Panc1 (cell line): ENCODE measurements around the gene PTPRE. TPM values are rescaled to one million over a fixed set of nuclear protein-coding genes. Genes with fewer than 3 reads are reported as not detected.

Experiments used
- ATAC-seq: fragments of 200-7000 bp; cut with Tn5 transposase; 2 replicates; pipeline ENCODE4 v1.9.1; 2020; ENCODE audit warnings: mild to moderate bottlenecking, moderate library complexity
- BruUV-seq: library from RNA; stranded (reverse); fragments of 400-500 nt; replicated peaks from 2 replicates; lab custom pipeline; 2021; lab: Mats Ljungman, UMichigan
- CTCF ChIA-PET: fragments of 300-600 bp; sonication (Branson Sonifier 250); formaldehyde crosslinking; loops from one replicate; lab custom pipeline; 2022; ENCODE audit warnings: antibody characterized with exemption; lab: Charles Lee
- POLR2A ChIA-PET: fragments of 300-600 bp; sonication (Branson Sonifier 250); formaldehyde crosslinking; loops from one replicate; lab custom pipeline; 2022; ENCODE audit warnings: antibody characterized with exemption; lab: Charles Lee
- DNase-seq: peaks from one replicate; pipeline ENCODE4 v3.0.0-alpha.2; 2010; ENCODE audit warnings: low read depth, low spot score
- H3K27ac ChIP-seq: 2 replicates; pipeline ENCODE4 v1.5.1; 2011; ENCODE audit warnings: mild to moderate bottlenecking, low read length, inconsistent platforms
- H3K27me3 ChIP-seq: fragments of 200-500 bp; sonication (Bioruptor generic); 2 replicates; pipeline ENCODE4 v1.6.0; 2014; ENCODE audit warnings: low read length, inconsistent platforms; ENCODE audit not compliant: control insufficient read depth, insufficient read depth
- H3K36me3 ChIP-seq: fragments of 200-500 bp; sonication (Bioruptor generic); 2 replicates; pipeline ENCODE4 v1.5.1; 2014; ENCODE audit warnings: inconsistent platforms, mild to moderate bottlenecking, low read length, moderate library complexity; ENCODE audit not compliant: control insufficient read depth, insufficient read depth
- H3K4me1 ChIP-seq: 2 replicates; pipeline ENCODE4 v1.5.1; 2011; ENCODE audit warnings: inconsistent platforms, mild to moderate bottlenecking, low read length, moderate library complexity; ENCODE audit not compliant: control insufficient read depth, insufficient read depth
- H3K4me3 ChIP-seq, 2 experiments: 2 replicates each; pipeline ENCODE4 v1.5.1; 2011 to 2012; ENCODE audit warnings: low read depth in 2 of 2, low read length in 2 of 2, mild to moderate bottlenecking in 2 of 2, inconsistent platforms in 1 of 2, moderate library complexity in 1 of 2
- H3K9me3 ChIP-seq: fragments of 200-500 bp; sonication (Bioruptor generic); 2 replicates; pipeline ENCODE4 v1.5.1; 2014; ENCODE audit warnings: low read depth, mild to moderate bottlenecking, inconsistent platforms, low read length, moderate library complexity; ENCODE audit not compliant: control insufficient read depth, insufficient read depth
- CTCF ChIP-seq: fragments of 450-650 bp; IDR thresholded peaks from 2 replicates; pipeline ENCODE4 v1.5.1; 2017; ENCODE audit warnings: mild to moderate bottlenecking
- POLR2AphosphoS5 ChIP-seq: IDR thresholded peaks from 2 replicates; pipeline ENCODE4 v1.6.1; 2012; ENCODE audit warnings: mild to moderate bottlenecking, low read depth, low read length, moderate library complexity
- SIN3A ChIP-seq: IDR thresholded peaks from 2 replicates; pipeline ENCODE4 v1.6.1; 2012; ENCODE audit warnings: low read depth, mild to moderate bottlenecking, low read length, moderate library complexity, borderline replicate concordance; ENCODE audit not compliant: insufficient read depth
- TCF7L2 ChIP-seq: IDR thresholded peaks from 2 replicates; pipeline ENCODE4 v1.6.1; 2011; ENCODE audit warnings: mild to moderate bottlenecking, low read depth, low read length, inconsistent platforms
- in situ Hi-C: cut with HindIII; loops from 2 replicates; pipeline ENCODE4 v1.10.0; 2016; ENCODE audit warnings: low sequenced_read_pairs, low pct_unique_long_range_greater_than_20kb
- intact Hi-C: fragments of 100-400 bp; cut with micrococcal nuclease; formaldehyde crosslinking; loops from one replicate; pipeline ENCODE4 v1.10.0; 2022; ENCODE audit not compliant: unreplicated experiment
- total RNA-seq: library from RNA; stranded (reverse); gene quantifications from one replicate; pipeline ENCODE4 v1.2.1, GENCODE V29; 2021; ENCODE audit not compliant: unreplicated experiment
- TF ChIP-seq, protein P1 (sequence below), 2 experiments: IDR thresholded peaks; 2 replicates each; pipeline ENCODE4 v1.6.1; 2011 to 2012; ENCODE audit warnings: low read depth in 2 of 2, control low read depth in 1 of 2, low read length in 1 of 2, mild to moderate bottlenecking in 1 of 2, moderate library complexity in 1 of 2; ENCODE audit not compliant: insufficient read depth in 1 of 2

The PTPRE gene
- total RNA-seq, 1 experiment from 2014 or later, result 0.44 TPM

DNA sequence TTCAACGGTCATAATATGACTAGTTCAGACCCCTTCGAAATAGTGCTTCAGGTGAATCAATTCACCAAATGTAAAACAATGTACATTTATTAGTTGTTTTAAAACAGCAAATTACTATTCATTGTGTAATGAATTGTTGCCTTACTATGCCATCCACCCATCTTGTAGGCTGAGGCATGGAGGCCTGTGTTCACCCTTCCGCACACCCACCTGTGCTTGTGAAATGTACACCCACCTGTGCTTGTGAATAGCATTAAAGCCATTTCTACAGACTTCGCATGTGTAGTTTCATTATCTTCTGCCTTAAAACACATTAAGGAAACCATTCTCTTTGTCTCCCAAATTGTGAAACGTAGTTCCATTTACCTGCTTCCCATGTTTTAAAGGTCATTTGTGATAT, 31.0 kb upstream of the PTPRE start:
- no peaks in the 10 kb centered on the region for H3K4me1 ChIP-seq
- TF ChIP-seq CTCF (no peak), TCF7L2 (no peak)
- no peaks in the 10 kb centered on the region for H3K36me3 ChIP-seq
- H3K27me3 ChIP-seq, result peaks cover 27% of the 10 kb centered on the region
- H3K4me3 ChIP-seq, result no peak overlapping the region
- ATAC-seq, result no peak
- no peak overlapping the region for H3K27ac ChIP-seq
- DNase-seq, result no peak
- intact Hi-C loops (no loop called here), in situ Hi-C loops (no loop called here)
- ChIA-PET POLR2A (no interaction called here), CTCF (no interaction called here)
- no TSS peak for BruUV-seq
- H3K9me3 ChIP-seq, result no peaks in the 10 kb centered on the region

DNA sequence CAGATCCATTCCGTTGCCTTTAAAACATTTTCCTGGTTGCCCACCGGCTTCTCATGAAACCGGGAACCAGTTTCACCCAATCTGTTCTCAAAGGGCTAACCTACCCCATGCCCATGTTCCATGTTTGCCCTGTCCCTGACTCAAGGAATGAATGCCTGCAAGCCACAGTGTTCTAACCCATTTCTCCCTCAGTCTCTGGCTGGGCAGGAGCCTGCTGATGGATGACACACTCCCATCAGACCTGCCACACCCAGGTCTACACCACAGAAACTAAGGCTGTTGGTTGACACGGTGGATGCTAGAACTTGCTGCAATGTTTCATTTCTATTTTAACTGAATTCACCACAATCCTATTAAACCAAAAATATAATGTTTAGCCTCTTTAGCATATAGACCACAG, 29.8 kb upstream of the PTPRE start:
- Histone ChIP-seq H3K9me3 (no peaks in the 10 kb centered on the region), H3K4me3 (no peak overlapping the region), H3K27me3 (peaks cover 27% of the 10 kb centered on the region), H3K4me1 (no peaks in the 10 kb centered on the region), H3K27ac (no peak overlapping the region), H3K36me3 (no peaks in the 10 kb centered on the region)
- DNase-seq (no peak), ATAC-seq (no peak)
- TF ChIP-seq TCF7L2 (no peak), SIN3A (no peak), CTCF (no peak), POLR2AphosphoS5 (no peak)
- TF ChIP-seq, protein P1, sequence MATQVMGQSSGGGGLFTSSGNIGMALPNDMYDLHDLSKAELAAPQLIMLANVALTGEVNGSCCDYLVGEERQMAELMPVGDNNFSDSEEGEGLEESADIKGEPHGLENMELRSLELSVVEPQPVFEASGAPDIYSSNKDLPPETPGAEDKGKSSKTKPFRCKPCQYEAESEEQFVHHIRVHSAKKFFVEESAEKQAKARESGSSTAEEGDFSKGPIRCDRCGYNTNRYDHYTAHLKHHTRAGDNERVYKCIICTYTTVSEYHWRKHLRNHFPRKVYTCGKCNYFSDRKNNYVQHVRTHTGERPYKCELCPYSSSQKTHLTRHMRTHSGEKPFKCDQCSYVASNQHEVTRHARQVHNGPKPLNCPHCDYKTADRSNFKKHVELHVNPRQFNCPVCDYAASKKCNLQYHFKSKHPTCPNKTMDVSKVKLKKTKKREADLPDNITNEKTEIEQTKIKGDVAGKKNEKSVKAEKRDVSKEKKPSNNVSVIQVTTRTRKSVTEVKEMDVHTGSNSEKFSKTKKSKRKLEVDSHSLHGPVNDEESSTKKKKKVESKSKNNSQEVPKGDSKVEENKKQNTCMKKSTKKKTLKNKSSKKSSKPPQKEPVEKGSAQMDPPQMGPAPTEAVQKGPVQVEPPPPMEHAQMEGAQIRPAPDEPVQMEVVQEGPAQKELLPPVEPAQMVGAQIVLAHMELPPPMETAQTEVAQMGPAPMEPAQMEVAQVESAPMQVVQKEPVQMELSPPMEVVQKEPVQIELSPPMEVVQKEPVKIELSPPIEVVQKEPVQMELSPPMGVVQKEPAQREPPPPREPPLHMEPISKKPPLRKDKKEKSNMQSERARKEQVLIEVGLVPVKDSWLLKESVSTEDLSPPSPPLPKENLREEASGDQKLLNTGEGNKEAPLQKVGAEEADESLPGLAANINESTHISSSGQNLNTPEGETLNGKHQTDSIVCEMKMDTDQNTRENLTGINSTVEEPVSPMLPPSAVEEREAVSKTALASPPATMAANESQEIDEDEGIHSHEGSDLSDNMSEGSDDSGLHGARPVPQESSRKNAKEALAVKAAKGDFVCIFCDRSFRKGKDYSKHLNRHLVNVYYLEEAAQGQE (IDR thresholded peaks at IDR 0.05; ENCODE audit: insufficient read depth in 1 of 2, low read depth in 2 of 2, low read length in 1 of 2), result no peak
- POLR2A ChIA-PET, result no interaction called here
- CTCF ChIA-PET, result no interaction called here
- intact Hi-C loops, result no loop called here
- BruUV-seq, result no TSS peak
- in situ Hi-C loops, result no loop called here
